Measurements from ENCODE around the gene MAST4. TPM values are rescaled to one million over a fixed set of nuclear protein-coding genes. Genes with fewer than 3 reads are reported as not detected.

The MAST4 gene
- total and polyA plus RNA-seq, 2 of the 13 experiments (the other 11 are each of a cell fraction or from before 2014, with no cell fraction given), result 3.4 to 3.7 TPM

DNA sequence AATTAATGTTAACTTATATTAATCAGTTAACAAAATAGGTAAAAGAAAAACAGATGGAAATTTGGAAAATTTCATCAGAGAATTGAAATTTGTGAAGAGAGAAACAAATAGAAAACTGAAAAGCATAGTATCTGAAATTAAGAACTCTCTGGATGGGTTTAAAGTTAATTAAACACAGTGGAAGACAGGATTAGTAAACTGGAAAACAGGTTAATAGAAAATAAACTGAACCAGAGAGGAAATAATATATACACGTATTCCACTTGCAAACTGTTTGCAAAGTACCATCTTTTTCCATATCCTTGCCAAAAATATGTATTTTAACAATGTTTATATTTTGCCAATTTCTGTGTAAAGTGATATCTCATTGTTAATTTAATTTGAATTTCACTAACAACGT is 342.9 kb downstream of the MAST4 start:
- H3K27ac ChIP-seq (ENCODE audit: extremely low read length, insufficient read depth, low read length), result no peak overlapping the region
- in situ Hi-C loops (cut with HindIII; ENCODE audit: extremely low pct_ligation_motif_present, low pct_unique_long_range_greater_than_20kb) (no loop called here), intact Hi-C loops (cut with micrococcal nuclease; ENCODE audit: unreplicated experiment) (no loop called here)
- H4K20me1 ChIP-seq (ENCODE audit: insufficient read depth, low read length), result no peaks in the 10 kb centered on the region
- H2AFZ ChIP-seq (ENCODE audit: low read length), result no peak overlapping the region
- ATAC-seq (no peak), FAIRE-seq (no peak), DNase-seq (ENCODE audit: low spot score) (no peak)
- no peaks in the 10 kb centered on the region for H3K9me3 ChIP-seq (ENCODE audit: low read length)
- no peak overlapping the region for H3K4me3 ChIP-seq (replicated peaks in 1 of 3; ENCODE audit: insufficient read depth in 1 of 3, low read depth in 2 of 3, low read length in 3 of 3)
- CTCF ChIA-PET (ENCODE audit: low intra/inter-chr PET ratio, low total read pairs), result no interaction called here
- no peak overlapping the region for H3K4me2 ChIP-seq (ENCODE audit: low read depth, low read length)
- no peaks in the 10 kb centered on the region for H3K36me3 ChIP-seq (replicated peaks in 1 of 2; ENCODE audit: control insufficient read depth in 1 of 2, insufficient read depth in 2 of 2, low read length in 2 of 2)
- H3K4me1 ChIP-seq (ENCODE audit: insufficient read depth, low read length), result no peaks in the 10 kb centered on the region
- no peak overlapping the region for H3K9ac ChIP-seq (ENCODE audit: insufficient read depth, low read depth, low read length)
- H3K79me2 ChIP-seq (ENCODE audit: insufficient read depth, low read length), result no peaks in the 10 kb centered on the region
- TF ChIP-seq ZFP41 (CRISPR knock-in tag; IDR thresholded peaks at IDR 0.05; ENCODE audit: borderline replicate concordance) (no peak), ATM (IDR thresholded peaks at IDR 0.05; ENCODE audit: borderline replicate concordance) (no peak), TCF12 (IDR thresholded peaks at IDR 0.05) (no peak), TCF12 (CRISPR knock-in tag; IDR thresholded peaks at IDR 0.05) (no peak), ESRRA (CRISPR knock-in tag; IDR thresholded peaks at IDR 0.05; ENCODE audit: low read depth) (no peak), ZNF891 (CRISPR knock-in tag; IDR thresholded peaks at IDR 0.05) (no peak), ZNF780A (CRISPR knock-in tag; IDR thresholded peaks at IDR 0.05) (no peak), ZNF567 (CRISPR knock-in tag; IDR thresholded peaks at IDR 0.05; ENCODE audit: borderline replicate concordance) (no peak), ZNF530 (CRISPR knock-in tag; IDR thresholded peaks at IDR 0.05; ENCODE audit: low read depth) (no peak), CREM (IDR thresholded peaks at IDR 0.05) (no peak), CREM (CRISPR knock-in tag; IDR thresholded peaks at IDR 0.05) (no peak), KAT7 (CRISPR knock-in tag; IDR thresholded peaks at IDR 0.05; ENCODE audit: borderline replicate concordance) (no peak)
- TF ChIP-seq, protein P1, sequence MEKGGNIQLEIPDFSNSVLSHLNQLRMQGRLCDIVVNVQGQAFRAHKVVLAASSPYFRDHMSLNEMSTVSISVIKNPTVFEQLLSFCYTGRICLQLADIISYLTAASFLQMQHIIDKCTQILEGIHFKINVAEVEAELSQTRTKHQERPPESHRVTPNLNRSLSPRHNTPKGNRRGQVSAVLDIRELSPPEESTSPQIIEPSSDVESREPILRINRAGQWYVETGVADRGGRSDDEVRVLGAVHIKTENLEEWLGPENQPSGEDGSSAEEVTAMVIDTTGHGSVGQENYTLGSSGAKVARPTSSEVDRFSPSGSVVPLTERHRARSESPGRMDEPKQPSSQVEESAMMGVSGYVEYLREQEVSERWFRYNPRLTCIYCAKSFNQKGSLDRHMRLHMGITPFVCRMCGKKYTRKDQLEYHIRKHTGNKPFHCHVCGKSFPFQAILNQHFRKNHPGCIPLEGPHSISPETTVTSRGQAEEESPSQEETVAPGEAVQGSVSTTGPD (CRISPR knock-in tag; IDR thresholded peaks at IDR 0.05), result no peak
- TF ChIP-seq, protein P2, sequence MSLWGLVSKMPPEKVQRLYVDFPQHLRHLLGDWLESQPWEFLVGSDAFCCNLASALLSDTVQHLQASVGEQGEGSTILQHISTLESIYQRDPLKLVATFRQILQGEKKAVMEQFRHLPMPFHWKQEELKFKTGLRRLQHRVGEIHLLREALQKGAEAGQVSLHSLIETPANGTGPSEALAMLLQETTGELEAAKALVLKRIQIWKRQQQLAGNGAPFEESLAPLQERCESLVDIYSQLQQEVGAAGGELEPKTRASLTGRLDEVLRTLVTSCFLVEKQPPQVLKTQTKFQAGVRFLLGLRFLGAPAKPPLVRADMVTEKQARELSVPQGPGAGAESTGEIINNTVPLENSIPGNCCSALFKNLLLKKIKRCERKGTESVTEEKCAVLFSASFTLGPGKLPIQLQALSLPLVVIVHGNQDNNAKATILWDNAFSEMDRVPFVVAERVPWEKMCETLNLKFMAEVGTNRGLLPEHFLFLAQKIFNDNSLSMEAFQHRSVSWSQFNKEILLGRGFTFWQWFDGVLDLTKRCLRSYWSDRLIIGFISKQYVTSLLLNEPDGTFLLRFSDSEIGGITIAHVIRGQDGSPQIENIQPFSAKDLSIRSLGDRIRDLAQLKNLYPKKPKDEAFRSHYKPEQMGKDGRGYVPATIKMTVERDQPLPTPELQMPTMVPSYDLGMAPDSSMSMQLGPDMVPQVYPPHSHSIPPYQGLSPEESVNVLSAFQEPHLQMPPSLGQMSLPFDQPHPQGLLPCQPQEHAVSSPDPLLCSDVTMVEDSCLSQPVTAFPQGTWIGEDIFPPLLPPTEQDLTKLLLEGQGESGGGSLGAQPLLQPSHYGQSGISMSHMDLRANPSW (CRISPR knock-in tag; IDR thresholded peaks at IDR 0.05; ENCODE audit: borderline replicate concordance), result no peak
- TF ChIP-seq, protein P3, sequence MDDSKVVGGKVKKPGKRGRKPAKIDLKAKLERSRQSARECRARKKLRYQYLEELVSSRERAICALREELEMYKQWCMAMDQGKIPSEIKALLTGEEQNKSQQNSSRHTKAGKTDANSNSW (CRISPR knock-in tag; IDR thresholded peaks at IDR 0.05; ENCODE audit: borderline replicate concordance), result no peak
- TF ChIP-seq, protein P4, sequence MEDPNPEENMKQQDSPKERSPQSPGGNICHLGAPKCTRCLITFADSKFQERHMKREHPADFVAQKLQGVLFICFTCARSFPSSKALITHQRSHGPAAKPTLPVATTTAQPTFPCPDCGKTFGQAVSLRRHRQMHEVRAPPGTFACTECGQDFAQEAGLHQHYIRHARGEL (CRISPR knock-in tag; IDR thresholded peaks at IDR 0.05), result no peak
- TF ChIP-seq, protein P5, sequence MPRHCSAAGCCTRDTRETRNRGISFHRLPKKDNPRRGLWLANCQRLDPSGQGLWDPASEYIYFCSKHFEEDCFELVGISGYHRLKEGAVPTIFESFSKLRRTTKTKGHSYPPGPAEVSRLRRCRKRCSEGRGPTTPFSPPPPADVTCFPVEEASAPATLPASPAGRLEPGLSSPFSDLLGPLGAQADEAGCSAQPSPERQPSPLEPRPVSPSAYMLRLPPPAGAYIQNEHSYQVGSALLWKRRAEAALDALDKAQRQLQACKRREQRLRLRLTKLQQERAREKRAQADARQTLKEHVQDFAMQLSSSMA (CRISPR knock-in tag; IDR thresholded peaks at IDR 0.05), result no peak
- POLR2A ChIA-PET, result no interaction called here
- no TSS peak for BruUV-seq (replicated peaks)
- 3% methylated on average over 2 of the region's 2 CpGs for WGBS (ENCODE audit: low lambda C conversion rate)
- no peaks in the 10 kb centered on the region; a peak in 1 of 5 replicates for H3K27me3 ChIP-seq (ENCODE audit: control insufficient read depth in 1 of 2, insufficient read depth in 2 of 2, low read length in 2 of 2)

Data from HepG2 (cell line).